ENCODE data around the gene SELENOI.
"Not testable (repeated sequence)": the region's sequence is repeated elsewhere in the genome, so short reads cannot be mapped to it uniquely, and the experiment has no call there.

Gene SELENOI

GRCh38 chr2:26345545-26346453 is at the start of gene SELENOI:
Gene SELENOI (plus strand): TSS chr2:26346143. CDS start chr2:26346233, 90 bp downstream.
- peak within 1 kb of the TSS; percentile 95 for H3K27ac Mint-ChIP-seq
- H3K36me3 Mint-ChIP-seq = peaks cover 7% of the 10 kb centered on the region
- no peaks in the 10 kb centered on the region for H3K27me3 Mint-ChIP-seq
- H3K4me1 Mint-ChIP-seq = peaks cover 34% of the 10 kb centered on the region
- H3K9me3 Mint-ChIP-seq = no peaks in the 10 kb centered on the region
- H3K4me3 Mint-ChIP-seq = peak within 1 kb of the TSS; percentile 99
- peak; percentile 99 for ATAC-seq

- Mint-ChIP-seq H3K4me3 (no peak overlapping the region), H3K27ac (peak overlapping the region; percentile 27), H3K4me1 (no peaks in the 10 kb centered on the region), H3K9me3 (no peaks in the 10 kb centered on the region), H3K36me3 (no peaks in the 10 kb centered on the region), H3K27me3 (no peaks in the 10 kb centered on the region)
- ATAC-seq = no peak
Observed at GRCh38 chr2:26297061-26297460, 48.9 kb upstream of the SELENOI start.

- Mint-ChIP-seq H3K4me3 (no peak overlapping the region), H3K4me1 (no peaks in the 10 kb centered on the region), H3K36me3 (no peaks in the 10 kb centered on the region), H3K27ac (no peak overlapping the region), H3K27me3 (no peaks in the 10 kb centered on the region), H3K9me3 (no peaks in the 10 kb centered on the region)
- no peak for ATAC-seq
Observed at GRCh38 chr2:26298286-26298637, 47.7 kb upstream of the SELENOI start.

- Mint-ChIP-seq H3K36me3 (no peaks in the 10 kb centered on the region), H3K4me1 (no peaks in the 10 kb centered on the region), H3K27me3 (no peaks in the 10 kb centered on the region), H3K9me3 (no peaks in the 10 kb centered on the region), H3K4me3 (no peak overlapping the region), H3K27ac (no peak overlapping the region)
- ATAC-seq = peak; percentile 75
Observed at GRCh38 chr2:26298638-26299393, 47.1 kb upstream of the SELENOI start.

GRCh38 chr2:26299471-26300101 is 46.4 kb upstream of the SELENOI start:
- peak; percentile 52 for ATAC-seq
- Mint-ChIP-seq H3K27me3 (no peaks in the 10 kb centered on the region), H3K4me3 (no peak overlapping the region), H3K4me1 (no peaks in the 10 kb centered on the region), H3K9me3 (no peaks in the 10 kb centered on the region), H3K36me3 (no peaks in the 10 kb centered on the region), H3K27ac (no peak overlapping the region)

GRCh38 chr2:26300234-26300925 is 45.6 kb upstream of the SELENOI start:
- Mint-ChIP-seq H3K4me1 (no peaks in the 10 kb centered on the region), H3K9me3 (no peaks in the 10 kb centered on the region), H3K4me3 (no peak overlapping the region), H3K36me3 (no peaks in the 10 kb centered on the region), H3K27me3 (no peaks in the 10 kb centered on the region), H3K27ac (no peak overlapping the region)
- no peak for ATAC-seq

GRCh38 chr2:26302846-26303245 is 43.1 kb upstream of the SELENOI start:
- Mint-ChIP-seq H3K27me3 (no peaks in the 10 kb centered on the region), H3K27ac (no peak overlapping the region), H3K4me1 (no peaks in the 10 kb centered on the region), H3K36me3 (no peaks in the 10 kb centered on the region), H3K9me3 (no peaks in the 10 kb centered on the region), H3K4me3 (no peak overlapping the region)
- no peak for ATAC-seq

GRCh38 chr2:26305094-26305493 is 40.8 kb upstream of the SELENOI start:
- H3K27ac Mint-ChIP-seq, H3K9me3 Mint-ChIP-seq, ATAC-seq, H3K4me1 Mint-ChIP-seq, H3K27me3 Mint-ChIP-seq, H3K36me3 Mint-ChIP-seq, H3K4me3 Mint-ChIP-seq: not testable (repeated sequence)

- Mint-ChIP-seq H3K4me1 (no peaks in the 10 kb centered on the region), H3K27me3 (no peaks in the 10 kb centered on the region), H3K9me3 (no peaks in the 10 kb centered on the region), H3K36me3 (no peaks in the 10 kb centered on the region), H3K4me3 (no peak overlapping the region), H3K27ac (no peak overlapping the region)
- ATAC-seq = no peak
Observed at GRCh38 chr2:26305540-26305939, 40.4 kb upstream of the SELENOI start.

- Mint-ChIP-seq H3K4me3 (no peak overlapping the region), H3K9me3 (no peaks in the 10 kb centered on the region), H3K4me1 (no peaks in the 10 kb centered on the region), H3K27ac (no peak overlapping the region), H3K36me3 (no peaks in the 10 kb centered on the region), H3K27me3 (no peaks in the 10 kb centered on the region)
- no peak for ATAC-seq
Observed at GRCh38 chr2:26309921-26310320, 36.0 kb upstream of the SELENOI start.

- Mint-ChIP-seq H3K4me1 (no peaks in the 10 kb centered on the region), H3K4me3 (no peak overlapping the region), H3K36me3 (no peaks in the 10 kb centered on the region), H3K27ac (no peak overlapping the region), H3K27me3 (no peaks in the 10 kb centered on the region), H3K9me3 (no peaks in the 10 kb centered on the region)
- no peak for ATAC-seq
Observed at GRCh38 chr2:26312471-26312870, 33.5 kb upstream of the SELENOI start.

- no peaks in the 10 kb centered on the region for H3K4me1 Mint-ChIP-seq
Observed at GRCh38 chr2:26313446-26313845, 32.5 kb upstream of the SELENOI start.

GRCh38 chr2:26314243-26314642 is 31.7 kb upstream of the SELENOI start:
- Mint-ChIP-seq H3K27ac (no peak overlapping the region), H3K36me3 (no peaks in the 10 kb centered on the region), H3K4me1 (peaks cover under 1% of the 10 kb centered on the region), H3K27me3 (no peaks in the 10 kb centered on the region), H3K4me3 (no peak overlapping the region), H3K9me3 (no peaks in the 10 kb centered on the region)
- no peak for ATAC-seq

More at GRCh38 chr2:26313446-26313845, 32.5 kb upstream of the SELENOI start:
- no peaks in the 10 kb centered on the region for H3K27me3 Mint-ChIP-seq
- no peaks in the 10 kb centered on the region for H3K36me3 Mint-ChIP-seq
- H3K4me3 Mint-ChIP-seq = no peak overlapping the region
- ATAC-seq = peak; percentile 4
- no peak overlapping the region for H3K27ac Mint-ChIP-seq
- H3K9me3 Mint-ChIP-seq = no peaks in the 10 kb centered on the region

- Mint-ChIP-seq H3K9me3 (no peaks in the 10 kb centered on the region), H3K36me3 (no peaks in the 10 kb centered on the region), H3K27me3 (no peaks in the 10 kb centered on the region), H3K27ac (no peak overlapping the region), H3K4me3 (no peak overlapping the region), H3K4me1 (peaks cover 6% of the 10 kb centered on the region)
- no peak for ATAC-seq
Observed at GRCh38 chr2:26316041-26316440, 29.9 kb upstream of the SELENOI start.

GRCh38 chr2:26316845-26317244 is 29.1 kb upstream of the SELENOI start:
- no peaks in the 10 kb centered on the region for H3K27me3 Mint-ChIP-seq
- H3K4me1 Mint-ChIP-seq = peaks cover 6% of the 10 kb centered on the region
- no peak overlapping the region for H3K27ac Mint-ChIP-seq
- ATAC-seq = no peak
- no peaks in the 10 kb centered on the region for H3K9me3 Mint-ChIP-seq
- H3K36me3 Mint-ChIP-seq = no peaks in the 10 kb centered on the region
- no peak overlapping the region for H3K4me3 Mint-ChIP-seq
